Stimulated activated CD4-positive, alpha-beta T cell treated with anti-CD3 and anti-CD28 coated beads, TNF-alpha, amount 100 ng/mL, for 4 hours (primary cell): ENCODE data around the gene CGB2.
"Not testable (repeated sequence)": the region's sequence is repeated elsewhere in the genome, so short reads cannot be mapped to it uniquely, and the experiment has no call there.

Source experiments
- DNase-seq, 3 experiments: peaks; one replicate each; pipeline ENCODE4 v3.0.0-alpha.2; 2020; ENCODE audit warnings: low read depth in 3 of 3

The CGB2 gene

GRCh38 chr19:49010453-49010852 is 21.2 kb upstream of the CGB2 start:
- no peak for DNase-seq

DNA sequence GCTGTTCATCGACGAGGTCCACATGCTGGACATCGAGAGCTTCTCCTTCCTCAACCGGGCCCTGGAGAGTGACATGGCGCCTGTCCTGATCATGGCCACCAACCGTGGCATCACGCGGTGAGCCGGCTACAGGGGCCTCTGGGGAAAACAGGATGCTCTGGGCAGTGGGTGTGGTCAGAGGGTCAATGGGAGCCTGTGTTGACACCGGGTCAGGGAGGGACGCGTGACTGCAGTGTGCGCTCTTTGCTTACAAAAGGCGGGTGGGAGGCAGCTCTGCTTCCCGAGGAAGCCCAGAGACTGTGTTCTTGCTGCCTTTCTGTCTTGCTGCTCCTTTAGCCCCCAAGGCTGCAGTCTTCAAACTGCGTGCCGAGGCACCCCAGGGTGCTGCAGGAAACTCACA is 20.5 kb upstream of the CGB2 start:
- DNase-seq, result no peak

GRCh38 chr19:49014123-49014869 is 17.4 kb upstream of the CGB2 start:
- DNase-seq, result no peak

DNA sequence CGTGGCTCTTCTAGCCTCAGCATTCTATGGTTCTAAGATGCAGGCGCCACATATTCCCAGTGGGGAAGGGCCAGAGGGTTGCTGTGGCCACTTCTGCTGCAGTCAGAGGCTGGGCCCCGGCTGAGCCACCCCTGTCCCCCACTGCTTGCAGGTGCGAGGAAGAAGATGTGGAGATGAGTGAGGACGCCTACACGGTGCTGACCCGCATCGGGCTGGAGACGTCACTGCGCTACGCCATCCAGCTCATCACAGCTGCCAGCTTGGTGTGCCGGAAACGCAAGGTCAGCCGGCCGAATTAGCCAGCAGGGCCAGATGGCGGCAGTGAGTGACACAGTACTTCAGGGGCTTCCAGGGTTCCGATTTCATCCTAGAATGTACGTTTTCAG is 16.8 kb upstream of the CGB2 start:
- no peak for DNase-seq

- no peak for DNase-seq
Measured at GRCh38 chr19:49016067-49016839, 15.4 kb upstream of the CGB2 start.

DNA sequence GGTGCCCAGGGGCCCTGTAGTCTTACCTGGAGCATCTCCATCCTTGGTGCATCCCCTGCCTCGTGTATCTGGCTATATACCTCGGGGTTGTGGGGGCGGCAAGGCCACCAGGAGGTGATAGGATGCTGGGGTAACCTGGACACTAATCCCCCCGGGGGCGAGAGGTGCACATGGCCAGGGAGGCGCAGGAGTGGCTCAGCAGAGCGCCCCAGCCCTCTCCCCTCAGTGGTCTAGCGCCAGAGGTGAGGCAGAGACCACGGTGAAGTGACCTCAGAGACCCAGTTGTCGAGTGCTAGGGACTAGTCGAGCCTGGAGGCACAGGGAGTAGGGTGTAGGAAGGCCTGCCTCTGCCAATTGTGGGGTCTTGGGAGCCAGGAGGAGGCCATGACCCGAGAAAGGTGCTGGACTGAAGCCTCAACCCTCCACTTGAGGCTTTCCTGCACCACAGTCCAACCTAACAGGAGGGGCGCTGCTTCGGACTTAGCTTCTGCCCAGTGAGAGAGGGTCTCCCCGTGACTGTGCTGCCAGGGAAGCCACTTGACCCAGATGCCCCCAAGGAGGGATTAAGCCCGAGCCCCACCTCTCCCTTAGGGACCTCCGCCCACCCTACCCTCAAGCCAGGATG is 14.5 kb upstream of the CGB2 start, which contains the start of gene LHB:
TSS of gene LHB (minus strand) at position 51 of the 625 bp plus-strand sequence. CDS start at position 41, 10 bp downstream.
- DNase-seq, result no peak

DNA sequence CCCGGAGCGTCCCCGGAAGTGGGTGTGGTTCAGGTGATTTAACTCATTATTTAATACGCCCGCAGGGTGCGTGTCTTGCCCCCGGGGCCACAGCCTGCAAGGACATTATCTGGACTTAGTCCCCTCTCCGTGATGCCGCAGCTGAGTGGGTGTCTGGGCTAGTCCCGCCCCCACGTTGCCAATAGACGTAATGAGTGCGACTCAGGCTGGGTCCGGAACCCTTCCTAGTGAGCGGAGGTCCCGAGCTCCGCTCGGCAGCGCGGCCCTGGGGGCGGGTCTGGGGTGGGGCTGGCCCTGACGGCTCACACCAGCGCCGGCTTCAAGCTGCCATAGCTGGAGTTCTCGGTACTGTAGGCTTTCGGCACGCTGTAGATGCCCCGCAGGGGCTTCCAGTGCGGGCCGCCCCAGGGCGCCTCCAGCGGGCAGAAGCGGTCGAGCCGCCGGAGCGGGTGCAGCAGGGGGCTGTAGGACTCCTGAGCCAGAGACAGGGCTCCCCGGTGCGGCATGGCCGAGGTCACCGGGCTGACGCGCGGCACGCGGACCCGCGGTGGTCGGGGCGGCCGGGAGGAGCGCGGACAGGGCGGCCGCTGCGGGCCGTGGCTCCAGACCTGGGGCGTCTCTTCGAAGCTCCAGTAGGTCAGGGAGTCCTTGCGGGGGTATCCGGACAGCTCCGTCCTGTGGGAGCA is 13.9 kb upstream of the CGB2 start:
- DNase-seq, result peak; percentile 38 to 52 (median 42)

DNA sequence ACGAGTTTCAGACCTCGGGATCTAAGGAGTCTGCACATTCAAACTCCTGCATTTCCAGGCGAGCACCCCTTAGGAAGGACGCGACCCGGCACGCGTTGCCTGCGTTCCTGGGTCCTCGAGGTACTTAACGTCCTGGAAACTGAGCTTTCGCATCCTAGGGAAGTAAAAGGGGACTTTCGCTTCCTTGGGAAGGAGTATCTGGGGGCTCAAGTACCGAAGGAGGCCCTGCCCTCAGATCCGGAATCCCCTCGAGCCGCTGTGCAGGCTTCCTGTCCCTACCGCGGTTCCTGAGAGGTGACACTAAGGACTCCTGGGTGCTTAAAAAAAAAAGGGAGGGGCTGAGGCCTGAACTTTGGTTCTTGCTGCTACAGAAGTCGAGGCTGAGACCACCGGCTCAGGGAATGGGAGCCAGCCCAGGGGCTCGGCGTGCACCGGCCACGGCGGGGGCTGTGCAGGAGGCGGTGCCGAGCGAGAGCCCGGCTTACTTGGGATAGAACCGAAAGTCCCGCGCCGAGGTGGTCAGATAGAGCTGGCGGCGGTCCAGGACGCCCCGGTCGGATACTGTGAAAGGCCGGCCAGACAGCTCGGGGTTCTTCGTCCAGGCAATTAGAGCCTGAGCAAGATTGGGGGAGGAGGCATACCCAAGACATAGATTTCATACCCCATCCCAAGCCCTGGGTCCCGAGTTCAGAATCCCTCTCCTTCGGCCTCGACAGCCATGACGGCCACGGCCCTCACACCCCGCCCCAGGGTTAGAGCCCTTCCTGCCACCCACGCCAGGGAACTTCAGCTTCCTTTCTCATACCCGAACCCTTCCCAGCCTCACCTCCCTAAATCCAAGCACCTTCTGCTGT is 13.1 kb upstream of the CGB2 start:
- DNase-seq, result not testable (repeated sequence)

DNA sequence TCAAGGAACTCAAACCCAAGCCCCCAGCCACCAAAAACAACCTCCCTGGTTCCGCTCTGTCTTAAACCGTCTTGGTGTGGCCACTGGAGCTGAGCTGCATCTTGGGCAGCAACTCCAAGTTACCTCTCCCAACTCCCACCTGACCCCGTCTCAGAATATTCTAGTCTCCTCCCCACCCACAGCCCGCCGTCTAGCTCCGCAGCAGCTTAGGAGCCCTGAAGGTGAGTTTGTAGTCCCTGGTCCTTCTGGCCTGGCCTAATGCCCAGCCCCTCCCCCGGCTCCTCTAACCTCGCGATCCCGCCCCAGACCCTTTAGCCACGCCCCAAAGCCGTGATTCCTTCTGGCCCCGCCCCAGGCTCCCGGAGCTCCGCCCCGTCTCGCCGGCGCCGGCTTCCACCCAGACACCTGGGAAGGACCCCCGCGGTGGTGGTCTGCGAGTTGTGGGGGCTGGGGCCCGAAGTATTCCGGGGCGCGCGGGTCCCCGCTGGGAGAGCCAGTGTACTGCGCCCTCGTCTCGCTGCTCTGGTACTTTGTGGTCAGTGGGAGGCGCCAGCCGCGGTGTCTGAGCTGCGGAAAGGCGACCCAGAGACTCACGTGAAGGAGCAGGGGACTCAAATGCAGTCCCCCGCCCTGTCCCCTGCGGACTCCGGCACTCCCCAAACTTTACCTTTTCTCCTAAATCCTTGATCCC is 12.3 kb upstream of the CGB2 start:
- DNase-seq, result peak; percentile 32 to 58 (median 36)

DNA sequence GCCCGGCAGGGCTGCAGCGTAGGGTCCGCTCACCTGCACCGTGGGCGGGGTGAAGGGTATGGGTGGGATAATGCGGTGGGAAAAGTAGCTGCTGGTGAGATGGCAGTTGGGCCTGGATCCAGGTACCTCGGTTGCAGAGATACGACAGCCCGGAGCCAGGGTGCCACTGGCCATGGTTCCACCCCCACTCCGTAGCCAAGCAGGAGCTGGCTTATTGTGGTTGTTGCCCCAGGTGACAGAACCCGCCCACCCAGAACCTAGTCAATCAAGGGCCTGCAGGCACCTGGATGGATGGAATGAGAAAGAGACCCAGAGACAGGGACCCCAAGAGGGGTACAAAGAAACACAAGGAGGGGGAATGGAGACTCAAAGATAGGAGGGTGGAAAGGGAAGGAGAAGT is 11.3 kb upstream of the CGB2 start:
- DNase-seq, result no peak

- DNase-seq, result no peak
Measured at GRCh38 chr19:49020931-49021895, 10.5 kb upstream of the CGB2 start.

- DNase-seq, result no peak
Measured at GRCh38 chr19:49022116-49022515, 9.6 kb upstream of the CGB2 start.

DNA sequence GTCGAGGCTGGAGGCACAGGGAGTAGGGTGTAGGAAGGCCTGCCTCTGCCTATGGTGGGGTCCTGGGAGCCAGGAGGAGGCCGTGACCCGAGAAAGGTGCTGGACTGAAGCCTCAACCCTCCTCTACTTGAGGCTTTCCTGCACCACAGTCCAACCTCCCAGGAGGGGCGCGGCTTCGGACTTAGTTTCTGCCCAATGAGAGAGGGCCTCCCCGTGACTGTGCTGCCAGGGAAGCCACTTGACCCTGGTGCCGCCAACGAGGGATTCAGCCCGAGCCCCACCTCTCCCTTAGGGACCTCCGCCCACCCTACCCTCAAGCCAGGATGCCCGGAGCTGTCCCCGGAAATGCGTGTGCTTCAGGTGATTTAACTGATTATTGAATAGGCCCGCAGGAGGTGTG is 7.5 kb upstream of the CGB2 start, which contains the start of gene CGB3:
TSS of gene CGB3 (minus strand) at position 101 of the 400 bp plus-strand sequence. CDS start 362 bp downstream, outside the sequence.
- DNase-seq, result not testable (repeated sequence)

- not testable (repeated sequence) for DNase-seq
Measured at GRCh38 chr19:49025088-49025487, 6.6 kb upstream of the CGB2 start.

GRCh38 chr19:49025599-49025998 is 6.1 kb upstream of the CGB2 start:
- not testable (repeated sequence) for DNase-seq

DNA sequence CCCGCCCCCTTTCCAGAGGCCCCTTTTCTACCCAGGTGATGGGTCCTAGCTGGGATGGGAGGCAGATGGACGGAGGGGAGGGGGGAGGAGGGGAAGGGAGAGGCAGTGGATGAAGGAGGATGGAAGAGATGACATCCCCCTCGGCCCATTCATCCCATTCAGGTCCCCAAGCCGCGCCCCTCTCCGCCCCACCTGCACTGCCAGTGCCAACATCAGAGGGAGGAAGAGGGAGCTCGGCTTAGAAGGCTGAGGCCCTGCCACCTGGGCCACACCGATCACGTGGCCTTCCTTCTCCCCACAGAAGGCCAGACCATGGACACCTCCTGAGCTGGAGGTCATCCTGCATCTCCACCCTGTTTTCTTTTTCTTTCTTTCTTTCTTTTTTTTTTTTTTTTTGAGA is 3.0 kb upstream of the CGB2 start:
- not testable (repeated sequence) for DNase-seq

GRCh38 chr19:49029749-49030148 is 1.9 kb upstream of the CGB2 start:
- not testable (repeated sequence) for DNase-seq

- not testable (repeated sequence) for DNase-seq
Measured at GRCh38 chr19:49030323-49030722, 1.4 kb upstream of the CGB2 start.

GRCh38 chr19:49036815-49037214 is 5.1 kb downstream of the CGB2 start, which contains the start of gene CGB1:
Gene CGB1, minus strand, starts transcription at chr19:49036895. Its CDS starts 184 bp downstream, at chr19:49036711.
- not testable (repeated sequence) for DNase-seq
